ENCODE results near the gene ORMDL3. TPM values are rescaled to one million over a fixed set of nuclear protein-coding genes. Genes with fewer than 3 reads are reported as not detected.
"Not testable (repeated sequence)": the region's sequence is repeated elsewhere in the genome, so short reads cannot be mapped to it uniquely, and the experiment has no call there.

Gene ORMDL3
- total RNA-seq, 1 donor from 2014 or later, result 51.2 TPM

DNA sequence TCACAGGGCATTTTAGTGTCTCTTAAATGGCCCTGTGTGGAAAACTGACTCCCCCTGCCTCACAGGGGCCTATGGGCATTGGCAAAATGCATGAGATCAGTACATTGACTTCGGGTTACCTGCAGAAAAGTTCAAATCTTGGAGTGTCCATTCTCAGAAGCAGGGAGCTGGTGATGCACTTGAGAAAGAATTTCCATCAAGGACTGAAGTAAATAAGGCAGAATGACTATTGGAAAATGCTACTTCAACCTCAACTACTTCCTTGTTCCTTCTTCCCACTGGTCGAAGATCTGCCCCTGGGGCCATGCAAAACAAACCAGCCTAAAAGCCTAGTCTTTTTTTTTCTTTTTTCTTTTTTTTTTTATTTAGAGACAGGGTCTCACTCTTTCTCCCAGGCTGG, 21.6 kb upstream of the ORMDL3 start:
- DNase-seq, result no peak

GRCh38 chr17:39948489-39948828, 21.1 kb upstream of the ORMDL3 start:
- not testable (repeated sequence) for DNase-seq

GRCh38 chr17:39946551-39947330, 19.3 kb upstream of the ORMDL3 start:
- DNase-seq, result no peak

GRCh38 chr17:39944393-39944711, 17.0 kb upstream of the ORMDL3 start:
- DNase-seq, result no peak

GRCh38 chr17:39943702-39944392, 16.4 kb upstream of the ORMDL3 start:
- no peak for DNase-seq

DNA sequence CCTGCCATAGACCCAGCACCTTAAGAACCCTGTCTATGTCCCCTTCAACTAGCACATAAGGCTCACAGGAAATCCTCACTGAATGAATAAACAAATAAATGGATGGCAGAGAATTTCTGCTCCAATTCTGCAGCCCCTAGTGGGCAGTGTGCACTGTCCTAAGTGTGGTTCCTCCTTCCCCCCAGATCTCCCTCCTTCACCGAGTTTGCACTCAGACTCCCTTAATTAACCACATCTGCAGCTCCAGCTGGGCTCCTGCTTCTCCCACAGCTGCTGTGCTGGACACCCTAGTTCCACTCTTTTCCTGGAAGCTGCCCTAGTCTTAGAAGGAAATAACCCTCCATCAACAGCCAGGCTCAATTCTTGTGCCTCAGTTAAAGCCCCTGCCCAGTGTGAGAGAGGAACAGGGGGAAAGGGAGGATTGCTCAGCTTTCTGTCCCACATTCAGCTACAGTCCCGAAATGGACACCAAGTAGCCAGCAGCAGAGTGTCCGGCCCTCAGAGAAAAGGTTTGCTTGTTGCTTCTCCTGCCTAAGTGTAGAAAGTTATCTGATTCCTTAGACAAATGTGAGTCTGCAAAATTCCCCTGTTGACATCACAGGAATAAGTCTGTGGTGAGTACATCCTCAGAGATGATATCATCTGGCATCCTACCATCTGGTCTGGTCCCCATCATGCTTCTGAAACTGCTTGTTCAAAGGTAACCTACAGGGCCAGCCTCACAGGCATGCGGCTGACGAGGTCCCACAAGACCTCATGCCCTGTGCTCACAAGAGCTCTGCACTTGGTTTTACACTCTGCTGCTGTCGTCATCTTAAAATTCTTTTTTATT, 12.4 kb upstream of the ORMDL3 start:
- no peak for DNase-seq

DNA sequence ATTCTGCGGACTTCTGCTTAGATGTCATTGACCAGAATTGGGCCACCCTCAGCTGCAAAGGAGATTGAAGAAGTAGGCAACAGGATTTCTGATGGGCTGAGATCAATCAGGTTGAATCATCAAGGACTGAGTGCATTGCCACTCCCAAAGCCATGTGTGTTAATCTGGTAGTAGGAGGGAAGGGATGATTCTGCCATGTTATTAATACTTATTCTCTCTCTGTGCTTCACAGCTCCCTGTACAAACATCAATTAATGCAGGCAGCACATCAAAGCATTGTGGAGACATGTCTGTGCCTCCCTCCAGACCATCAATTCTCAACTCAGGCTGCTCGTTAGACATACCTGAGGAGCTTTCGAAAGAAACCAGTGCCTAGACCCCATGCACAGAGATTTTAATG, 11.7 kb upstream of the ORMDL3 start:
- no peak for DNase-seq

- DNase-seq, result no peak
These were observed 10.9 kb upstream of the ORMDL3 start for GRCh38 chr17:39938140-39938869.

DNA sequence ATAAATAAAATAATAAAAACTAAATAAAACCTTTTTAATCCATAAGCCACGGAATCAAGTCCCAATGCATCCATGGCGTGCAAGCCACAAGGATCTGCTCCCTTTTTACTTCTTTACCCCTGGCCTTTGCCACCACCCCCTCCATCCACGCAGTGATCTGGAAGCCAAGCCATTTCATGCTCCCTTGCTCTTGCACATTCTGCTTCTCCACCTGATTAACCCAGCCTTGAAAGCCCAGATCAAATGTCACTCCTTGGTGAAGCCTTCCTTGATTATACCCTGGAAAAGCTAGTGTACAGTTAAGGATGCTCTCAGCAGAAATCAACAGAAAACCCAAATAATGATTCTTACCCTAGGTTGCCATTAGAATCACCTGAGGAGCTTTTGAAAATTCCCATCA, 10.0 kb upstream of the ORMDL3 start:
- DNase-seq, result no peak

GRCh38 chr17:39935909-39936308, 8.5 kb upstream of the ORMDL3 start:
- DNase-seq, result no peak

GRCh38 chr17:39934324-39934723, 6.9 kb upstream of the ORMDL3 start:
- no peak for DNase-seq

DNA sequence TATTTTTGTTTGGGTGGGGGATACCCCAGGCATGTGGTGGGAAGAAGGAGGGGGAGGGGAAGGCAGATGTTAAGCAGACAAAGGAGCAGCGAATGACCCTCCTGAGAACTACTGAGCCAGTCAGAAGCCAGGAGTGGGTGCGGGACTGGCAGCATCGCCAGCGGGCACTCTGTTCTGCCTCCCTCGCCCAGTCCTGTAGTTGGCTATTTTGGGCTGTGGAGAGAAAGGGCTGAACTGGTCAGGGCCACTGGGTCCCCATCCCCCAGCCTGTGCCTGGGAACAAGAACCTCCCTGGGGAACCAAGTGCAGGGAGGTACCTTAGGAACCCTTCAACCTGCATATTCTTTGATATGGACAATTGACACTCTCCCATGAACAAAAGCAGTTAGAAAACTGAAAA, 6.5 kb upstream of the ORMDL3 start:
- DNase-seq, result no peak

DNA sequence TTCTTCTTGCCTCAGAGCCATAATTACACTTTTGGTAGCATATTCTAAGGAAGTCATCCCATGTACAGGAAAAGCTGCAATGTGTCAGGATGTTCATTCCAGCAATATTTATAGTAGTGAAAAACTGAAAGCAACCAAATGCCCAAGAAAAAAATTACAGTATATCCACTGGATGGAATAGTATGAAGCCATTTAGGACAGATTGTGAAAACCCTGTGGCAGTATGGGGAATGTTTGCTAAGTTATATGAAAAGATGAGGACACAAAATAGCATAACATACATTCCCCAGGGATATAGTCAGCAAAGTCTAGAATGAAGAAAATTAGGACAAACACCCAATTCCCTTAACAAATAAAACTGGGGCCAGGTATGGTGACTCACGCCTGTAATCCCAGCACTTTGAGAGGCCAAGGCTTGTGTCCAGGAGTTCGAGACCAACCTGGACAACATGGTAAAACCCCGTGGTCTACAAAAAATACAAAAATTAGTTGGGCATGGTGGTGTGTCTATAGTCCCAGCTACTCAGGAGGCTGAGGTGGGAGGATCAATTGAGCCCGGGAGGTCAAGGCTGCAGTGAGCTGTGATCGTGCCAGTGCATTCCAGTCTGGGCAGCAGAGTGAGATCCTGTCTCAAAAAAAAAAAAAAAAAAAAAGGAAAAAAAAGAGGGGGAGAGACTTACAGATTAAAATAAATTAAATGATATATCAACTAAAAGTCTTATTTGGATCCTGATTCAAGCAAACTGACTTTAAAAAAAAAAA, 2.4 kb upstream of the ORMDL3 start:
- no peak for DNase-seq

GRCh38 chr17:39928858-39929645, 1.7 kb upstream of the ORMDL3 start:
- no peak for DNase-seq

- no peak for DNase-seq
These were observed 792 bp upstream of the ORMDL3 start for GRCh38 chr17:39927929-39928857.

DNA sequence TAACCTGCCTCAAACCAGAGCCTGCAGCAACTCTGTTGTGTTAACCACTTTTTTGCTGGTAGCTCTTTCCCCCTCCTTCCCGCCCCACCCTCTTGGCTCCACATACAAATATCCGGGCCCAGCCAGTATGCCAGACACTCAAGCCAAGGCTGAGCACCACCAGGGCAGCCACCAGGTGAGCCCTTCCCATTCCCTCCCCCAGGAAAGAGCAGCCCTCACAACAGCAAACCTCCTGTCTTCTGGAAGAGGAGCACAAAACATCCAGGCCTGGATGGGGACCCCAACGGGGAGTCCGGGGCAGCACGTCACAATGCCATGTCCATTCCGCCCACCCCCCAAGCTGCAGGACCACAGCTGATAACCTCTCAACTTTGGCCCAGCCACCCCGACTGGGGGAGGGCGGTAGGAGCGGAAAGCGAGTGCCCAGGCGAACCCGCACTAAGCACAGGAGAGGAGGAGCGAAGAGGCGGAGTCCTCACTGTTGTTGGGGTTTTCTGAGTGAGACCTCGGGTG, 757 bp downstream of the ORMDL3 start:
- no peak for DNase-seq

DNA sequence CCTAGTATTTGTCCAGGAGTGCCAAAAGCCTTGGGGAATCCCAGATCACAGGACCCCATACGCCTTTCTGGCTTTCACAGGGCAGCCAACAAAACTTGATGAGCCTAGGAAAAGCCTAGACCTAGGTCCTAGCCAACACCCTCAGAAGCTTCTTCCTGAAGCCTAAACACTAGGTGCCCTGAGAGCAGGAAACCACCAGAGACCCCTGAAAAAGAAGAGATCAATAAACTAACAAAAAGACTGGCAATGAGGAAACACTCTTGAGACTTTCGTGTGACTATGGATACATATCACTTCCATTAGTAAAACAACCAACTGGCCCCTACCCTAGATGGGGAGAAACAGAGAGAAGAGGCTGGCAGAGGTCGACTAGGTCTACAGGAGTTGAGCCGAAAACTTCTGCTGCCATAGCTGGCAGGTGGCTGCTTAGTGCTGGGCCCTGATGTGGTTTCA, 1.2 kb downstream of the ORMDL3 start:
- no peak for DNase-seq

GRCh38 chr17:39925282-39926134, 1.9 kb downstream of the ORMDL3 start:
- no peak for DNase-seq

DNA sequence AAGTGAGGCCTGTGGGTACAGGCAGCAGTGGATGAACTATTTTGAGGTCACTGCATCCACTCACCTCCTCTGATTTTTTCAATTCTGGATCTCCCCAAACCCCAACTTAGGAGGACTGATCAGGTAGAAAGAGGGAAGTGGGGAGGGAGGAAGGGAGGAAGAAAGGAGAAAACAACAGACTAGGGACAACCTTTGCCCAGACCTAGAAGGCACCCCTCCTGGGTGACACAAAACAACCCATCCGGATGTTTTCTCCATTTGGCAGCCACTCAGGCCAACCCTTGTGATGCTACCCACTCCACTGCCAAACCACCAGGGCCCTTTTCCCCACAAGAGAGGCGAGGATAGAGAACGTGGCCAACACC, 2.7 kb downstream of the ORMDL3 start:
- DNase-seq, result no peak
